IMR-90 (cell line): ENCODE measurements around the gene ZNF786. TPM values are rescaled to one million over a fixed set of nuclear protein-coding genes. Genes with fewer than 3 reads are reported as not detected.

Experiments used
- ATAC-seq: fragments of 200-7000 bp; cut with Tn5 transposase; 2 replicates; pipeline ENCODE4 v1.9.1; 2020; ENCODE audit warnings: low read depth, mild to moderate bottlenecking, moderate library complexity
- BruUV-seq: library from RNA; stranded (reverse); fragments of 400-500 nt; replicated peaks from 2 replicates; lab custom pipeline; 2021; lab: Mats Ljungman, UMichigan
- CTCF ChIA-PET: fragments of 300-600 bp; formaldehyde crosslinking; extraction: SDS; loops from one replicate; lab custom pipeline; 2021; ENCODE audit warnings: antibody characterized with exemption; lab: Yijun Ruan, JAX
- POLR2A ChIA-PET: fragments of 300-600 bp; sonication (Branson Sonifier 250); formaldehyde crosslinking; loops from one replicate; lab custom pipeline; 2022; ENCODE audit warnings: antibody characterized with exemption; ENCODE audit not compliant: unreplicated experiment; lab: Charles Lee
- DNase-seq: peaks from one replicate; pipeline ENCODE4 v3.0.0; 2013
- H2AFZ ChIP-seq: replicated peaks from 2 replicates; pipeline ENCODE3; 2013; ENCODE audit warnings: low read length, mild to moderate bottlenecking; ENCODE audit not compliant: poor library complexity
- H2AK5ac ChIP-seq: 2 replicates; pipeline ENCODE4 v1.6.1; 2013; ENCODE audit warnings: low read depth, low read length, inconsistent platforms
- H2AK9ac ChIP-seq: replicated peaks from 2 replicates; pipeline ENCODE3; 2013; ENCODE audit warnings: mild to moderate bottlenecking, low read depth, low read length, moderate library complexity; ENCODE audit not compliant: poor library complexity
- H2BK120ac ChIP-seq: 2 replicates; pipeline ENCODE4 v1.6.1; 2013; ENCODE audit warnings: low read depth, low read length, inconsistent platforms
- H2BK15ac ChIP-seq: 3 replicates; pipeline ENCODE4 v1.6.1; 2013; ENCODE audit warnings: low read depth, low read length, inconsistent platforms
- H2BK20ac ChIP-seq: 2 replicates; pipeline ENCODE4 v1.6.1; 2013; ENCODE audit warnings: low read depth, mild to moderate bottlenecking, inconsistent platforms, low read length, moderate library complexity
- H2BK5ac ChIP-seq: 2 replicates; pipeline ENCODE4 v1.6.1; 2013; ENCODE audit warnings: mild to moderate bottlenecking, low read depth, low read length, inconsistent platforms; ENCODE audit not compliant: poor library complexity, severe bottlenecking
- H3K14ac ChIP-seq: replicated peaks from 2 replicates; pipeline ENCODE4 v1.6.1; 2013; ENCODE audit warnings: low read depth, low read length, inconsistent platforms
- H3K18ac ChIP-seq: 2 replicates; pipeline ENCODE4 v1.6.1; 2013; ENCODE audit warnings: low read depth, low read length, control low read depth
- H3K23ac ChIP-seq: 2 replicates; pipeline ENCODE4 v1.6.1; 2013; ENCODE audit warnings: low read depth, low read length, inconsistent platforms
- H3K27ac ChIP-seq: 2 replicates; pipeline ENCODE4 v1.5.1; 2013; ENCODE audit warnings: mild to moderate bottlenecking, control low read depth, low read length; ENCODE audit not compliant: insufficient read depth
- H3K27me3 ChIP-seq: 2 replicates; pipeline ENCODE4 v1.6.1; 2013; ENCODE audit warnings: low read length; ENCODE audit not compliant: control insufficient read depth, insufficient read depth
- H3K36me3 ChIP-seq: 2 replicates; pipeline ENCODE4 v1.6.1; 2013; ENCODE audit warnings: low read length, mixed read lengths; ENCODE audit not compliant: control insufficient read depth, insufficient read depth
- H3K4ac ChIP-seq: 2 replicates; pipeline ENCODE4 v1.6.1; 2013; ENCODE audit warnings: low read depth, low read length, inconsistent platforms
- H3K4me1 ChIP-seq: 2 replicates; pipeline ENCODE4 v1.6.1; 2013; ENCODE audit warnings: low read length, mixed read lengths; ENCODE audit not compliant: control insufficient read depth, insufficient read depth
- H3K4me2 ChIP-seq: 2 replicates; pipeline ENCODE4 v1.6.1; 2013; ENCODE audit warnings: low read depth, mild to moderate bottlenecking, control low read depth, low read length, moderate library complexity
- H3K4me3 ChIP-seq: 2 replicates; pipeline ENCODE4 v1.5.1; 2013; ENCODE audit warnings: low read depth, mild to moderate bottlenecking, control low read depth, low read length, moderate library complexity; ENCODE audit not compliant: insufficient read depth
- H3K56ac ChIP-seq: 2 replicates; pipeline ENCODE4 v1.6.1; 2013; ENCODE audit warnings: low read length, inconsistent platforms; ENCODE audit not compliant: insufficient read depth; ENCODE audit errors: extremely low read depth
- H3K79me1 ChIP-seq, 2 experiments: 2 replicates each; pipeline ENCODE4 v1.6.1; 2013; ENCODE audit warnings: low read length in 2 of 2, inconsistent platforms in 1 of 2, low read depth in 1 of 2
- H3K9ac ChIP-seq: 2 replicates; pipeline ENCODE4 v1.6.1; 2013; ENCODE audit warnings: low read depth, low read length, control low read depth
- H3K9me1 ChIP-seq: 2 replicates; pipeline ENCODE4 v1.6.1; 2013; ENCODE audit warnings: low read length, inconsistent platforms; ENCODE audit not compliant: insufficient read depth
- H3K9me3 ChIP-seq: 2 replicates; pipeline ENCODE4 v1.6.1; 2013; ENCODE audit warnings: low read length; ENCODE audit not compliant: control insufficient read depth, insufficient read depth
- H4K20me1 ChIP-seq: 2 replicates; pipeline ENCODE4 v1.6.1; 2013; ENCODE audit warnings: low read length, inconsistent platforms; ENCODE audit not compliant: insufficient read depth
- H4K5ac ChIP-seq: 2 replicates; pipeline ENCODE4 v1.6.1; 2013; ENCODE audit warnings: mild to moderate bottlenecking, low read depth, low read length, control low read depth
- H4K8ac ChIP-seq, 2 experiments: 2 replicates each; pipeline ENCODE4 v1.6.1; 2013; ENCODE audit warnings: low read depth in 2 of 2, low read length in 2 of 2, control low read depth in 1 of 2, inconsistent platforms in 1 of 2
- H4K91ac ChIP-seq: 2 replicates; pipeline ENCODE4 v1.6.1; 2013; ENCODE audit warnings: low read depth, low read length, inconsistent platforms; ENCODE audit not compliant: insufficient read depth
- CEBPB ChIP-seq: IDR thresholded peaks from 2 replicates; pipeline ENCODE4 v1.6.1; 2012; ENCODE audit warnings: low read depth, low read length, improper control_type of control experiment
- CHD1 ChIP-seq: IDR thresholded peaks from 2 replicates; pipeline ENCODE4 v1.6.1; 2012; ENCODE audit warnings: low read depth, low read length, improper control_type of control experiment
- WGBS, 2 experiments: methylation state at CpG; one replicate each; pipeline versions ENCODE4 v1.1.5 to v1.1.7; 2013; ENCODE audit warnings: missing lambda C conversion rate in 2 of 2; ENCODE audit not compliant: insufficient read length in 1 of 2; ENCODE audit errors: extremely low coverage in 2 of 2; 5-methylcytosine and 5-hydroxymethylcytosine counted together
- dilution Hi-C: fragments of 300-500 bp; cut with HindIII; formaldehyde crosslinking; loops from one replicate; pipeline ENCODE4 v1.14.3; 2018; ENCODE audit warnings: low sequenced_read_pairs; ENCODE audit not compliant: unreplicated experiment
- in situ Hi-C: fragments of 300-500 bp; cut with MboI; formaldehyde crosslinking; loops from 3 replicates; pipeline ENCODE4 v1.14.3; 2019; ENCODE audit warnings: low sequenced_read_pairs, inconsistent platforms, mixed read lengths
- intact Hi-C: fragments of 100-400 bp; cut with micrococcal nuclease; formaldehyde crosslinking; loops from 2 replicates; pipeline ENCODE4 v1.10.0; 2022
- polyA plus RNA-seq, 3 experiments: library from polyadenylated mRNA; depleted of rRNA; stranded (reverse); fragments of >200 nt; gene quantifications; 2 replicates each; pipeline ENCODE4 v1.2.3, GENCODE V29; 2012; ENCODE audit warnings: low replicate concordance in 1 of 3
- total RNA-seq: library from RNA; depleted of rRNA; stranded (reverse); fragments of >200 nt; gene quantifications from 2 replicates; pipeline ENCODE4 v1.2.3, GENCODE V29; 2012

The ZNF786 gene
- total and polyA plus RNA-seq, 2 of the 4 experiments (the other 2 are of a cell fraction), result 2.8 to 7.3 TPM

GRCh38 chr7:149027055-149027454, 63.5 kb downstream of the ZNF786 start:
- peaks cover 3% of the 10 kb centered on the region; the same call in 1 of the 2 replicates for H3K9me1 ChIP-seq
- H3K27me3 ChIP-seq, result no peaks in the 10 kb centered on the region
- no peak overlapping the region for H2BK120ac ChIP-seq
- no peaks in the 10 kb centered on the region for H3K9me3 ChIP-seq
- peak overlapping the region; percentile 48; the same call in 1 of the 2 replicates for H3K23ac ChIP-seq
- ChIA-PET POLR2A (interaction anchor here (0.6 kb wide), 1 partner anchor 39 kb away, joined by 6 read pairs; no protein-coding TSS in a partner anchor), CTCF (interaction anchor here (2.0 kb wide), 1 partner anchor 39 kb away, joined by 13 read pairs; no protein-coding TSS in a partner anchor)
- peak overlapping the region; percentile 61; the same call in 1 of the 2 replicates for H3K4me3 ChIP-seq
- no peaks in the 10 kb centered on the region for H3K4me1 ChIP-seq
- H3K4me2 ChIP-seq, result peak overlapping the region; percentile 95
- DNase-seq (no peak), ATAC-seq (no peak)
- H2AK5ac ChIP-seq, result no peak overlapping the region
- H2BK5ac ChIP-seq, result no peak overlapping the region
- peak overlapping the region; percentile 88 for H2AK9ac ChIP-seq
- H3K4ac ChIP-seq, result no peak overlapping the region
- no peak overlapping the region for H3K27ac ChIP-seq
- no peak overlapping the region for H3K18ac ChIP-seq
- H4K91ac ChIP-seq, result no peak overlapping the region
- H4K20me1 ChIP-seq, result no peaks in the 10 kb centered on the region
- intact Hi-C loops (loop anchor here (5.0 kb wide), 1 partner anchor 100 kb away; the partner anchor contains the start of gene ZNF425), in situ Hi-C loops (no loop called here), dilution Hi-C loops (no loop called here)
- H2BK20ac ChIP-seq, result no peak overlapping the region
- TF ChIP-seq CEBPB (0 out of 2 replicates have a peak, but pooled peaks have one; percentile 9), CHD1 (no peak)
- no peak overlapping the region for H4K5ac ChIP-seq
- no peak overlapping the region; the same call in 1 of the 2 replicates for H3K56ac ChIP-seq
- WGBS, 2 experiments, result no CpG with 5 or more reads among the region's 10 CpGs
- BruUV-seq, result no TSS peak
- peak overlapping the region; percentile 48 for H3K9ac ChIP-seq
- H3K79me1 ChIP-seq, result peaks cover 11 to 41% of the 10 kb centered on the region in 2 experiments
- H2BK15ac ChIP-seq, result no peak overlapping the region
- no peak overlapping the region; the same call in 1 of the 2 replicates for H3K14ac ChIP-seq
- H3K36me3 ChIP-seq, result peaks cover 1% of the 10 kb centered on the region; the same call in 1 of the 2 replicates
- H2AFZ ChIP-seq, result no peak overlapping the region
- H4K8ac ChIP-seq, result no peak overlapping the region
